ENCODE measurements around the gene KRT6A. TPM values are rescaled to one million over a fixed set of nuclear protein-coding genes. Genes with fewer than 3 reads are reported as not detected.

The KRT6A gene
- total RNA-seq, 3 donors from 2014 or later, result 1.4 TPM; not detected in 2

DNA sequence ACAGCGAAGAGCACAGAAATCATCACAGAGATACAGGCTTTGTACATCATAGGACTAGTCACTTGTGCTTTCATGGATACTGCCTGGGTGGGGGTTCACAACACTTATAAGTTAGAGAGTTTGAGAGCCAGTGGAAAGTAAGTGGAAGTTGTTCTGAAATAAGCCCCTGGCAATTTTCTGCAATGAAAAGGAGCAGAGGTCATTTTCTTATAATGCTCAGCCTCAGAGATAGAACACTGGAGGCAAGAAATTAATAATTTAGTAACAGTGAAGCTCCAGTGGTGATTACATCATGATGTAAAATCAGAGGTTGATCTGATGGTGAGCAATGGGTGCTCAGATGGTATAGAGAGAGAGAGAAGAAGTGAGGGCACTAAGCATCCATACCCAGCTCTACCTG is 5.8 kb downstream of the KRT6A start:
- H3K36me3 ChIP-seq (ENCODE audit: low read depth), result no peaks in the 10 kb centered on the region
- no peak for TF ChIP-seq CTCF (IDR thresholded peaks at IDR 0.05)
- H3K4me1 ChIP-seq (ENCODE audit: low read depth), result no peaks in the 10 kb centered on the region
- no peak overlapping the region for H3K4me3 ChIP-seq
- H3K9me3 ChIP-seq, result no peaks in the 10 kb centered on the region
- DNase-seq (no peak), ATAC-seq (no peak)
- intact Hi-C loops (cut with DNase I, micrococcal nuclease), result no loop called here

DNA sequence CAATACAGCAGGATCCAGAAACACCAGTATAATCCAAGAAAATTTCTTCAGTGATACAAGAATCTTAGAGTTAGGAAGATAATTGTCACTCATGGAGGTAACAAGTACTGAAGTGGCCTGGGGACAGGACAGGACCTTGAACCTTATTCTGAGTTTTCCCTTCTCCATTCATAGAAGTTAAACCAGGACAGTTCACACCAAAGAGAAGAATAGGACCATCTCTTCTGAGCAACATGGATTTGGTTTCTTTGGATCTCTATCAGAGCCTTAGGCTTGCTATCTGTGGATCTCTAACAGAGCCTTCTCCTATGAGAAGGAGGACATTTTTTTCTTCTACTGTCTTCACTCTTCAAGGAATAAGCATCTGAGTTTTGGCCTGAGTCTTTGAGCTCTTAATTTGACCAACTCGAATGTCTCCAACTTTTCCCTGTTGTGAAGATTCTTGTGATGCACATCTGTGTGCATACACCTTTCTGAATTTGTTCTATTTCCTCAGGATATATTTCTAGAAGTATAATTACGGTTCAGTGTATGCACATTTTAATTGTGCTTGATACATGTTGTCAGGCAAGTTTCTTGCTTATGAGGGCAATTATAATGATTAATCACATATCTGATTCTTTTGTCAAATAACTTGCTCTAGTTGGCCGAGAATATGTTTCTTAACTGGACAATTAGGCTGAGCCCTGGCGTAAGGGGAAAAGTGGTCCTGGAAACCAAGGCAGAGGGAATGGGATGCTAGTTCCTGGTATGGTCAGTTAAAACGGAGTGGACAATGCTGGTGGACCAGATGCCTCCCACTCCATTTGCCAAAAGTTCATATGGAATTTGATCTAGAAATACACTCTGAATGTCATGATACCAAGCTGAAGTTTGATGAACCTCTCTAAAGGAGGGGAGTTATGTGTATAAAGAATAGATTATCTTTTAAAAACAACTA is 6.6 kb downstream of the KRT6A start:
- Histone ChIP-seq H3K4me1 (ENCODE audit: low read depth) (no peaks in the 10 kb centered on the region), H3K36me3 (ENCODE audit: low read depth) (no peaks in the 10 kb centered on the region), H3K4me3 (no peak overlapping the region), H3K9me3 (no peaks in the 10 kb centered on the region)
- intact Hi-C loops (cut with DNase I, micrococcal nuclease), result no loop called here
- ATAC-seq, result no peak
- DNase-seq, result no peak
- no peak for TF ChIP-seq CTCF (IDR thresholded peaks at IDR 0.05)

DNA sequence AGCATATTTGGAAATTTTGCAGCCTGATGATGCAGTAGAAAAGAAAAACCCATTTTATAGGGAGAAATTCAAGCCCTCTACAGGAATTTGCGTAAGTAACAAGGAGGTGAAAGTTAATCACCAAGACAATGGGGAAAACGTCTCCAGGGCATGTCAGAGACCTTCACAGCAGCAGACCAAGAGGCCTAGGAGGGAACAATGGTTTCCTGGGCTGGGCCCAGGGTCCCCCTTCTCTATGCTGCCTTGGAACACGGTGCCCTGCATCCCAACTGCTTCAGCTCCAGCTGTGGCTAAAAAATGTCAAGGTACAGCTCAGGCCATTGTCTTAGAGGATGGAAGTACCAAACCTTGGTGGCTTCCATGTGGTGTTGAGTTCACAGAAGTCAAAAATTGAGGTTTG is 13.0 kb downstream of the KRT6A start:
- no peaks in the 10 kb centered on the region for H3K36me3 ChIP-seq (ENCODE audit: low read depth)
- intact Hi-C loops (cut with DNase I, micrococcal nuclease), result no loop called here
- TF ChIP-seq CTCF (IDR thresholded peaks at IDR 0.05), result no peak
- no peaks in the 10 kb centered on the region for H3K4me1 ChIP-seq (ENCODE audit: low read depth)
- no peak for ATAC-seq
- no peaks in the 10 kb centered on the region for H3K9me3 ChIP-seq
- H3K4me3 ChIP-seq, result no peak overlapping the region
- no peak for DNase-seq

- Histone ChIP-seq H3K4me3 (no peak overlapping the region), H3K9me3 (no peaks in the 10 kb centered on the region), H3K36me3 (ENCODE audit: low read depth) (no peaks in the 10 kb centered on the region), H3K4me1 (ENCODE audit: low read depth) (no peaks in the 10 kb centered on the region)
- no peak for DNase-seq
- no peak for ATAC-seq
- intact Hi-C loops (cut with DNase I, micrococcal nuclease), result no loop called here
- no peak for TF ChIP-seq CTCF (IDR thresholded peaks at IDR 0.05)
Observed at GRCh38 chr12:52477651-52478050, 15.4 kb downstream of the KRT6A start.

GRCh38 chr12:52474212-52474611 is 18.8 kb downstream of the KRT6A start:
- no peaks in the 10 kb centered on the region for H3K4me1 ChIP-seq (ENCODE audit: low read depth)
- no peak overlapping the region for H3K4me3 ChIP-seq
- no peaks in the 10 kb centered on the region for H3K9me3 ChIP-seq
- H3K36me3 ChIP-seq (ENCODE audit: low read depth), result no peaks in the 10 kb centered on the region
- DNase-seq (no peak), ATAC-seq (no peak)
- intact Hi-C loops (cut with DNase I, micrococcal nuclease), result no loop called here
- TF ChIP-seq CTCF (IDR thresholded peaks at IDR 0.05), result no peak

Measured in mucosa of descending colon (tissue), 3 donors.